Erythroblast (primary cell): ENCODE results near the gene SPCS1.

ENCODE experiments used
- GATA1 ChIP-seq: IDR thresholded peaks from 2 replicates; pipeline ENCODE4 v1.6.1; 2011; ENCODE audit warnings: low read depth, mild to moderate bottlenecking, control low read depth, low read length, moderate library complexity
- POLR2A ChIP-seq: IDR thresholded peaks from 2 replicates; pipeline ENCODE4 v1.6.1; 2011; ENCODE audit warnings: mild to moderate bottlenecking, low read length

GRCh38 chr3:52685709-52686691, 19.9 kb upstream of the SPCS1 start, which contains the start of the genes GNL3 and PBRM1:
- TF ChIP-seq POLR2A: peak; percentile 94
- no peak for TF ChIP-seq GATA1
